Measurements from ENCODE around the gene VWA5A.

The VWA5A gene

DNA sequence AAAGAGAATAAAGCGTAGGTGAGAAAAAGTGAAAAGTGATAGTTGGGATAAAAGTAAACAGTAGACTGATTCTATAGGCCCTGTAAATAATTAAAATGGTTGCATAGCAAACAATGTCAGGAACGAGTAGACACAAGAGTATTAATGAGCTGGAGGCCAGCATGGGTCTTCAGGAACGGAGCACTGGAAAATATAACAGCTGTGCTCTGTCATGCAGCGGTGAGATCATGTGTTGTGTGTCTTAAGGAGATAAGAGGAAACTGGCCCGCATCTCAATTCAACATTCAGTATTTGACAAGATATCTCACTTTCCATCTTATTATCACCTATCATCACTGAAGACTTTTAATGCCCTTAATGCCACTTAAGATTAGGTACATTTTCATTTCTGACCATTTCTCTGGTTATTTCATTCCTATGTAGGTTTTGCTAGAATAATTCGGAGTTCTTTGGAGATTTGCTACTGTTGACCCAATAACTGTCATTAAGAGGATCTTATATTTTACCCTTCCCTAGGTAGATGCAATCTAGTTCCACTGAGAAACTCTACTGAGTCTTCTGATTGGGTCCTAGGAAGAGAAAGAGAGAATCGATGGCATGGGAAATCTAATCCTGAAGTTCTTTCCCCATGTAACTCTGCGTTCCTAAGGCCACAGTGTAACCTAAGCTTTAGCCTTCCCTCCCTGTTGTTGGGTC is 35.5 kb upstream of the VWA5A start:
- no peak for DNase-seq (ENCODE audit: low read depth)
- TF ChIP-seq CTCF (conservative IDR thresholded peaks at IDR 0.05; ENCODE audit: low read depth, low read length): no peak
- no peak overlapping the region for H3K4me3 ChIP-seq (ENCODE audit: low read depth, low read length)

GRCh38 chr11:124080327-124081001 is 34.8 kb upstream of the VWA5A start:
- no peak for TF ChIP-seq CTCF (conservative IDR thresholded peaks at IDR 0.05; ENCODE audit: low read depth, low read length)
- DNase-seq (ENCODE audit: low read depth): peak; percentile 52
- H3K4me3 ChIP-seq (ENCODE audit: low read depth, low read length): no peak overlapping the region

GRCh38 chr11:124081483-124081882 is 33.8 kb upstream of the VWA5A start:
- no peak overlapping the region for H3K4me3 ChIP-seq (ENCODE audit: low read depth, low read length)
- TF ChIP-seq CTCF (conservative IDR thresholded peaks at IDR 0.05; ENCODE audit: low read depth, low read length): no peak
- peak; percentile 27 for DNase-seq (ENCODE audit: low read depth)

GRCh38 chr11:124082371-124082770 is 32.9 kb upstream of the VWA5A start:
- no peak for TF ChIP-seq CTCF (conservative IDR thresholded peaks at IDR 0.05; ENCODE audit: low read depth, low read length)
- no peak overlapping the region for H3K4me3 ChIP-seq (ENCODE audit: low read depth, low read length)
- no peak for DNase-seq (ENCODE audit: low read depth)

DNA sequence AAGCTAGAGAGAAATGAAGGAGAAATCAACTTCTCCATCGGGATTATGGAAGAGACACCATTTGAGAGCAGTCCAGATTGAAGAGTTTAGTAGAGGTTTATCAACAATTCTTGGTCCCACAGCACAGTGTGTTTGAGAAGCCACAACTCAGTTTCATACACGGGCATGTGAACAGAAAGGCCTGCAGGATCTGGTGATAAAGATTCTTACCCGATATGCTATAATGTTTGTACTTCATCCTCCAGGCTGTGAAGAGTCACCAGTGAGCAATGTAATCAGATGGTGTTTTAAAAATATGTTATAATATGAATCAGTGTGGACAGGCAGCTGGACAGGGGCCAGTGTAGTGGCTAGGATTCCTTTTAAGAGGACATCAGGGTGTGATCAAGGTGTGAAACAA is 29.7 kb upstream of the VWA5A start:
- H3K4me3 ChIP-seq (ENCODE audit: low read depth, low read length): no peak overlapping the region
- TF ChIP-seq CTCF (conservative IDR thresholded peaks at IDR 0.05; ENCODE audit: low read depth, low read length): no peak
- DNase-seq (ENCODE audit: low read depth): peak; percentile 23

DNA sequence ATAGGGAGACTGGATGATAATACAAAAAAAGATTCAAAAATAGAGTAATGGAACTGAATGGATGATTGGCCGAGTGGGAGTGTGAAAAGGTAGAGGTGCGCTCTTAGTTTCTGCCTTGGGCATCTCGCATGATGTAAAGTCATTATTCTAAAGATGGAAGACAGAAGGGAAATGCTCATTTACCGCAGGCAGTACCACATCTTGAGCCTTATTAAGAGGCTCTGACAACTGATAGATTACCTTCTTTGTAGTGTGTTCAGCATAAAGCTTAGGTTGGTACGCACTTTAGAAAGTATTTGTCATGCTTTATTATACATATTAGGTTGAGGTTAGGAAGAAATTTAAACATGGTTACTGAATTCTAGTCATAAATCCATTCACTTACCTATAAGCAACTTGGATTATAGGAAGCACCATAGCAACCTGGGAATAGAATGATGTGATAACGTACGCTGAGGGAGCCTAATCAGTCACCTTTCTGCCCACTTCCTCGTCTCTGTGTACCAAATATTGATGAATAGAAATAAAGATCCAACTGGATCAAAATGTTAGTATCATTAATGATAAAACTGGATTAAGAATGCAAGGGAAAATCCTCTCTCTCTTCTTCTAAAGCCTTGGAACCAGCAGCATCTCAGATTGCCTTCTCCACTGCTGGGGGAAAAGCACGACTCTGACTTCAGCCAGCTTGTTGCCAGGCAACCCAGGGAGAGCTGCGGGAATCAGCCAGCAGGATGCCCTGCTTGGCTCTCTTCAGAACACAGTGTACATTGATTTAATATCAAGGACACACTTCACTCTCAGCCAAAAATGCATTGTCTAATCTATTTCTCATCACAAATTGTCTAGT is 29.0 kb upstream of the VWA5A start:
- peak; percentile 51 for DNase-seq (ENCODE audit: low read depth)
- no peak for TF ChIP-seq CTCF (conservative IDR thresholded peaks at IDR 0.05; ENCODE audit: low read depth, low read length)
- H3K4me3 ChIP-seq (ENCODE audit: low read depth, low read length): no peak overlapping the region

All from choroid plexus epithelial cell (primary cell).